H9 (cell line): ENCODE results near the gene GATA6. TPM values are rescaled to one million over a fixed set of nuclear protein-coding genes. Genes with fewer than 3 reads are reported as not detected.

ENCODE experiments used
- DNase-seq: peaks from one replicate; pipeline ENCODE4 v3.0.0-alpha.2; 2017
- H2AFZ ChIP-seq: one replicate; pipeline ENCODE4 v1.6.1; 2013; ENCODE audit warnings: mild to moderate bottlenecking, low read length, control low read depth, moderate library complexity
- H2AK5ac ChIP-seq: 2 replicates; pipeline ENCODE4 v1.6.1; 2013; ENCODE audit warnings: low read length, control low read depth, mixed read lengths; ENCODE audit not compliant: insufficient read length
- H2BK120ac ChIP-seq: one replicate; pipeline ENCODE4 v1.6.1; 2013; ENCODE audit warnings: low read depth, mild to moderate bottlenecking, low read length, control low read depth, inconsistent platforms; ENCODE audit not compliant: poor library complexity, severe bottlenecking
- H2BK12ac ChIP-seq: 2 replicates; pipeline ENCODE4 v1.6.1; 2013; ENCODE audit warnings: low read length, control low read depth, mixed read lengths, low read depth; ENCODE audit not compliant: insufficient read length
- H2BK15ac ChIP-seq: 2 replicates; pipeline ENCODE4 v1.6.1; 2013; ENCODE audit warnings: low read depth, low read length, control low read depth
- H2BK20ac ChIP-seq: one replicate; pipeline ENCODE4 v1.6.1; 2013; ENCODE audit warnings: low read depth, mild to moderate bottlenecking, low read length, control low read depth, inconsistent platforms; ENCODE audit not compliant: poor library complexity, severe bottlenecking
- H2BK5ac ChIP-seq: 2 replicates; pipeline ENCODE4 v1.6.1; 2013; ENCODE audit warnings: low read length, control low read depth, mixed read lengths; ENCODE audit not compliant: insufficient read length
- H3K14ac ChIP-seq: 2 replicates; pipeline ENCODE4 v1.6.1; 2013; ENCODE audit warnings: low read length, control low read depth; ENCODE audit not compliant: insufficient read depth
- H3K18ac ChIP-seq: 2 replicates; pipeline ENCODE4 v1.6.1; 2013; ENCODE audit warnings: low read depth, mild to moderate bottlenecking, mixed read lengths, low read length, control low read depth; ENCODE audit not compliant: insufficient read length
- H3K23ac ChIP-seq: 2 replicates; pipeline ENCODE4 v1.6.1; 2013; ENCODE audit warnings: low read length, control low read depth, mixed read lengths, low read depth; ENCODE audit not compliant: insufficient read length
- H3K23me2 ChIP-seq: 2 replicates; pipeline ENCODE4 v1.6.1; 2013; ENCODE audit warnings: low read depth, mild to moderate bottlenecking, mixed read lengths, low read length, control low read depth; ENCODE audit not compliant: insufficient read length, poor library complexity, severe bottlenecking
- H3K27ac ChIP-seq: 2 replicates; pipeline ENCODE4 v1.5.1; 2013; ENCODE audit warnings: low read length, control low read depth, mixed read lengths, low read depth; ENCODE audit not compliant: insufficient read length
- H3K27me3 ChIP-seq: 2 replicates; pipeline ENCODE4 v1.6.1; 2013; ENCODE audit warnings: low read length, control low read depth, inconsistent platforms; ENCODE audit not compliant: insufficient read depth
- H3K4ac ChIP-seq: 2 replicates; pipeline ENCODE4 v1.6.1; 2013; ENCODE audit warnings: low read depth, mild to moderate bottlenecking, control low read depth, inconsistent platforms, low read length, moderate library complexity
- H3K4me1 ChIP-seq: 2 replicates; pipeline ENCODE4 v1.6.1; 2013; ENCODE audit warnings: low read length, control low read depth, inconsistent platforms; ENCODE audit not compliant: insufficient read depth
- H3K4me2 ChIP-seq: 2 replicates; pipeline ENCODE4 v1.6.1; 2013; ENCODE audit warnings: low read length, control low read depth, mixed read lengths; ENCODE audit not compliant: insufficient read length, insufficient read depth
- H3K56ac ChIP-seq: 2 replicates; pipeline ENCODE4 v1.6.1; 2013; ENCODE audit warnings: low read depth, mild to moderate bottlenecking, mixed read lengths, low read length, control low read depth; ENCODE audit not compliant: insufficient read length
- H3K79me1 ChIP-seq: 2 replicates; pipeline ENCODE4 v1.6.1; 2013; ENCODE audit warnings: low read depth, mild to moderate bottlenecking, moderate library complexity, low read length, control low read depth, inconsistent platforms; ENCODE audit not compliant: insufficient read depth, poor library complexity, severe bottlenecking
- H3K79me2 ChIP-seq: 2 replicates; pipeline ENCODE4 v1.6.1; 2013; ENCODE audit warnings: low read length, control low read depth, inconsistent platforms; ENCODE audit not compliant: insufficient read depth
- H3K9ac ChIP-seq: 2 replicates; pipeline ENCODE4 v1.6.1; 2013; ENCODE audit warnings: low read length, control low read depth, mixed read lengths; ENCODE audit not compliant: insufficient read length; ENCODE audit errors: extremely low read depth
- H3K9me3 ChIP-seq: one replicate; pipeline ENCODE4 v1.6.1; 2013; ENCODE audit warnings: low read depth, low read length, inconsistent platforms; ENCODE audit not compliant: control insufficient read depth
- H3T11ph ChIP-seq: one replicate; pipeline ENCODE4 v1.6.1; 2013; ENCODE audit warnings: mild to moderate bottlenecking, low read length, control low read depth, inconsistent platforms
- H4K20me1 ChIP-seq: one replicate; pipeline ENCODE4 v1.6.1; 2013; ENCODE audit not compliant: control insufficient read depth, insufficient read length, insufficient read depth
- H4K5ac ChIP-seq: 2 replicates; pipeline ENCODE4 v1.6.1; 2013; ENCODE audit warnings: low read depth, mild to moderate bottlenecking, mixed read lengths, low read length, control low read depth; ENCODE audit not compliant: insufficient read length
- H4K8ac ChIP-seq: replicated peaks from 2 replicates; pipeline ENCODE4 v1.6.1; 2013; ENCODE audit warnings: low read length, control low read depth, mixed read lengths, low read depth; ENCODE audit not compliant: insufficient read length
- H4K91ac ChIP-seq: 2 replicates; pipeline ENCODE4 v1.6.1; 2013; ENCODE audit warnings: low read depth, mild to moderate bottlenecking, moderate library complexity, mixed read lengths, low read length, control low read depth; ENCODE audit not compliant: insufficient read length
- H3K27ac Mint-ChIP-seq, 3 experiments: 2 replicates in 2 of 3; 3 replicates in 1 of 3; pipeline ENCODE4 v1.8.0; 2020 to 2021; ENCODE audit warnings: mixed read lengths in 3 of 3, mild to moderate bottlenecking in 1 of 3, moderate library complexity in 1 of 3
- H3K27me3 Mint-ChIP-seq: 2 replicates; pipeline ENCODE4 v1.8.0; 2021; ENCODE audit warnings: low read depth, mild to moderate bottlenecking, moderate library complexity, mixed read lengths
- H3K36me3 Mint-ChIP-seq, 3 experiments: 2 replicates in 2 of 3; 3 replicates in 1 of 3; pipeline ENCODE4 v1.8.0; 2020 to 2021; ENCODE audit warnings: low read depth in 3 of 3, mixed read lengths in 3 of 3; ENCODE audit not compliant: insufficient read depth in 1 of 3
- H3K4me1 Mint-ChIP-seq, 2 experiments: 2 replicates each; pipeline ENCODE4 v1.8.0; 2020; ENCODE audit warnings: mixed read lengths in 2 of 2
- H3K4me3 Mint-ChIP-seq, 2 experiments: 2 replicates in 1 of 2; 3 replicates in 1 of 2; pipeline ENCODE4 v1.8.0; 2020 to 2021; ENCODE audit warnings: mild to moderate bottlenecking in 2 of 2, mixed read lengths in 2 of 2, moderate library complexity in 1 of 2
- H3K9me3 Mint-ChIP-seq, 2 experiments: 2 replicates in 1 of 2; 3 replicates in 1 of 2; pipeline ENCODE4 v1.8.0; 2020; ENCODE audit warnings: mild to moderate bottlenecking in 2 of 2, mixed read lengths in 2 of 2, moderate library complexity in 1 of 2
- CTCF ChIP-seq: fragments of 200-600 bp; sonication (generic); conservative IDR thresholded peaks from 3 replicates; pipeline ENCODE4 v1.8.0; 2021; ENCODE audit warnings: antibody characterized with exemption, mild to moderate bottlenecking
- WGBS: extraction: QIAGEN DNeasy Blood & Tissue Kit; methylation state at CpG from one replicate; pipeline ENCODE4 v1.1.7; 2013; ENCODE audit warnings: missing lambda C conversion rate, low lambda C conversion rate, mixed read lengths; ENCODE audit not compliant: insufficient read length; ENCODE audit errors: extremely low coverage; 5-methylcytosine and 5-hydroxymethylcytosine counted together
- total RNA-seq: library from RNA; stranded (reverse); gene quantifications from 2 replicates; pipeline ENCODE4 v1.2.1, GENCODE V29; 2021

The GATA6 gene
- total RNA-seq, 1 experiment from 2014 or later: not detected

GRCh38 chr18:22172120-22172582, 2.8 kb downstream of the GATA6 start:
- no peak overlapping the region for H2BK12ac ChIP-seq
- no peak overlapping the region for H3K9ac ChIP-seq
- no peak overlapping the region for H2BK5ac ChIP-seq
- H3K79me2 ChIP-seq: no peaks in the 10 kb centered on the region
- no peak overlapping the region for H3K18ac ChIP-seq
- peaks cover 88% of the 10 kb centered on the region for H3K27me3 ChIP-seq
- H3K9me3 ChIP-seq: no peaks in the 10 kb centered on the region
- no CpG with 5 or more reads among the region's 34 CpGs for WGBS
- H4K20me1 ChIP-seq: no peaks in the 10 kb centered on the region
- no peak overlapping the region for H3K27ac ChIP-seq
- no peak overlapping the region for H3T11ph ChIP-seq
- no peak overlapping the region for H3K56ac ChIP-seq
- no peak overlapping the region for H4K91ac ChIP-seq
- Mint-ChIP-seq H3K27me3 (peaks cover 95% of the 10 kb centered on the region), H3K27ac (no peak overlapping the region; a peak in 1 of 7 replicates), H3K4me1 (peaks cover 24 to 28% of the 10 kb centered on the region in 2 experiments), H3K36me3 (no peaks in the 10 kb centered on the region; a peak in 1 of 7 replicates), H3K4me3 (peak overlapping the region in 1 of 2 experiments; percentile 55; a peak in 2 of 5 replicates), H3K9me3 (peaks cover 4 to 14% of the 10 kb centered on the region in 2 experiments; a peak in 3 of 5 replicates)
- no peak overlapping the region for H2BK20ac ChIP-seq
- no peak overlapping the region for H3K14ac ChIP-seq
- DNase-seq: no peak
- H2BK15ac ChIP-seq: no peak overlapping the region
- no peak overlapping the region for H4K8ac ChIP-seq
- no peaks in the 10 kb centered on the region for H3K4me1 ChIP-seq
- H2AFZ ChIP-seq: no peak overlapping the region
- H2AK5ac ChIP-seq: no peak overlapping the region
- H3K4me2 ChIP-seq: no peak overlapping the region
- H3K79me1 ChIP-seq: no peaks in the 10 kb centered on the region
- no peak overlapping the region for H3K23ac ChIP-seq
- peaks cover 35% of the 10 kb centered on the region for H3K23me2 ChIP-seq
- no peak overlapping the region for H3K4ac ChIP-seq
- H4K5ac ChIP-seq: no peak overlapping the region
- no peak overlapping the region for H2BK120ac ChIP-seq
- no peak for TF ChIP-seq CTCF
